ENCODE data around the gene RFX4. TPM values are rescaled to one million over a fixed set of nuclear protein-coding genes. Genes with fewer than 3 reads are reported as not detected.

The RFX4 gene
- total and polyA plus RNA-seq, 9 of the 15 experiments (the other 6 are each of a cell fraction or from before 2014, with no cell fraction given): not detected

GRCh38 chr12:106670131-106670530 is 87.3 kb downstream of the RFX4 start:
- H3K4me1 ChIP-seq (replicated peaks in 1 of 2; ENCODE audit: control insufficient read depth in 2 of 2, insufficient read depth in 2 of 2, low read length in 2 of 2): no peaks in the 10 kb centered on the region
- TF ChIP-seq CCNT2 (IDR thresholded peaks at IDR 0.05; ENCODE audit: borderline replicate concordance, extremely low read depth, insufficient read length, low read depth, low read length) (no peak), MEF2D (tag; conservative IDR thresholded peaks at IDR 0.05; ENCODE audit: low read depth) (no peak), ZNF695 (CRISPR knock-in tag; IDR thresholded peaks at IDR 0.05) (no peak), ARID1B (IDR thresholded peaks at IDR 0.05) (no peak), IFI16 (CRISPR knock-in tag; IDR thresholded peaks at IDR 0.05) (no peak), HOMEZ (CRISPR knock-in tag; IDR thresholded peaks at IDR 0.05) (no peak), FOXP1 (CRISPR knock-in tag; IDR thresholded peaks at IDR 0.05) (no peak), MAFG (tag; conservative IDR thresholded peaks at IDR 0.05) (no peak), ZKSCAN8 (CRISPR knock-in tag; IDR thresholded peaks at IDR 0.05) (no peak), BMI1 (IDR thresholded peaks at IDR 0.05; ENCODE audit: low read length) (no peak)
- no peaks in the 10 kb centered on the region for H4K20me1 ChIP-seq (replicated peaks; ENCODE audit: control insufficient read depth, insufficient read depth, low read length)
- H3K9ac ChIP-seq (ENCODE audit: insufficient read depth in 1 of 2, low read depth in 2 of 2, low read length in 2 of 2): no peak overlapping the region
- intact Hi-C loops (cut with micrococcal nuclease) (no loop called here), in situ Hi-C loops (cut with MboI) (no loop called here)
- ChIA-PET CTCF (ENCODE audit: low intra/inter-chr PET ratio) (no interaction called here), POLR2A (interaction anchor here (0.6 kb wide), 1 partner anchor 12 kb away, joined by 3 read pairs; no protein-coding TSS in a partner anchor)
- no peak overlapping the region for H3K4me2 ChIP-seq (ENCODE audit: insufficient read depth, low read length)
- H3K4me3 ChIP-seq: no peak overlapping the region
- ATAC-seq (no peak), DNase-seq (ENCODE audit: extremely low read depth in 1 of 4, low spot score in 3 of 4) (no peak), FAIRE-seq (no peak)
- WGBS (ENCODE audit: insufficient coverage, low coverage, missing lambda C conversion rate): 0% methylated on average over 3 of the region's 3 CpGs
- H3K36me3 ChIP-seq (ENCODE audit: control insufficient read depth, insufficient read depth, low read length): no peaks in the 10 kb centered on the region
- no peaks in the 10 kb centered on the region for H3K79me2 ChIP-seq (ENCODE audit: control insufficient read depth, insufficient read depth, low read length)
- H3K27me3 ChIP-seq (ENCODE audit: control insufficient read depth in 2 of 2, insufficient read depth in 2 of 2, low read length in 2 of 2): peaks cover 11 to 24% of the 10 kb centered on the region in 2 experiments; a peak in 4 of 5 replicates
- no peaks in the 10 kb centered on the region for H3K9me1 ChIP-seq (ENCODE audit: control insufficient read depth, insufficient read depth, low read length)
- no peaks in the 10 kb centered on the region for H3K9me3 ChIP-seq (replicated peaks; ENCODE audit: control insufficient read depth, insufficient read depth, low read depth, low read length)
- H2AFZ ChIP-seq (ENCODE audit: low read depth, low read length): no peak overlapping the region
- no peak overlapping the region for H3K27ac ChIP-seq (ENCODE audit: extremely low read depth, low read depth, low read length)
- BruUV-seq (replicated peaks): no TSS peak
